SK-N-MC (cell line): Measurements from ENCODE around the gene ADAMTS6.

Source experiments
- DNase-seq: peaks from one replicate; pipeline ENCODE4 v3.0.0-alpha.2; 2011; ENCODE audit warnings: low read depth, low spot score
- H3K27ac ChIP-seq: fragments of 200-600 bp; sonication (generic); 2 replicates; pipeline ENCODE4 v1.5.1; 2016; ENCODE audit warnings: mixed run types
- H3K36me3 ChIP-seq: fragments of 200-600 bp; sonication (generic); 2 replicates; pipeline ENCODE4 v1.6.1; 2017; ENCODE audit warnings: antibody characterized with exemption, low read length, mixed read lengths; ENCODE audit not compliant: insufficient read depth
- H3K4me3 ChIP-seq: fragments of 200-600 bp; sonication (generic); 2 replicates; pipeline ENCODE4 v1.5.1; 2016
- H3K9ac ChIP-seq: fragments of 200-600 bp; sonication (generic); 2 replicates; pipeline ENCODE4 v1.8.0; 2017; ENCODE audit warnings: mixed run types, mixed read lengths; ENCODE audit not compliant: insufficient read length
- H3K9me3 ChIP-seq: fragments of 200-600 bp; sonication (generic); 2 replicates; pipeline ENCODE4 v1.6.1; 2017; ENCODE audit warnings: low read depth, mild to moderate bottlenecking, antibody characterized with exemption, low read length, moderate library complexity, mixed read lengths
- EZH2 ChIP-seq: fragments of 200-600 bp; sonication (generic); IDR thresholded peaks from one replicate; pipeline ENCODE4 v1.6.1; 2017; ENCODE audit warnings: antibody characterized with exemption
- FOXP2 ChIP-seq: optimal IDR thresholded peaks from 2 replicates; pipeline ENCODE3; 2011; ENCODE audit warnings: mild to moderate bottlenecking, moderate library complexity; ENCODE audit not compliant: insufficient read depth; ENCODE audit errors: extremely low read length, control extremely low read depth
- POLR2AphosphoS5 ChIP-seq: IDR thresholded peaks from 2 replicates; pipeline ENCODE4 v1.6.1; 2012; ENCODE audit warnings: mild to moderate bottlenecking, low read depth, low read length, borderline replicate concordance

ADAMTS6 gene

DNA sequence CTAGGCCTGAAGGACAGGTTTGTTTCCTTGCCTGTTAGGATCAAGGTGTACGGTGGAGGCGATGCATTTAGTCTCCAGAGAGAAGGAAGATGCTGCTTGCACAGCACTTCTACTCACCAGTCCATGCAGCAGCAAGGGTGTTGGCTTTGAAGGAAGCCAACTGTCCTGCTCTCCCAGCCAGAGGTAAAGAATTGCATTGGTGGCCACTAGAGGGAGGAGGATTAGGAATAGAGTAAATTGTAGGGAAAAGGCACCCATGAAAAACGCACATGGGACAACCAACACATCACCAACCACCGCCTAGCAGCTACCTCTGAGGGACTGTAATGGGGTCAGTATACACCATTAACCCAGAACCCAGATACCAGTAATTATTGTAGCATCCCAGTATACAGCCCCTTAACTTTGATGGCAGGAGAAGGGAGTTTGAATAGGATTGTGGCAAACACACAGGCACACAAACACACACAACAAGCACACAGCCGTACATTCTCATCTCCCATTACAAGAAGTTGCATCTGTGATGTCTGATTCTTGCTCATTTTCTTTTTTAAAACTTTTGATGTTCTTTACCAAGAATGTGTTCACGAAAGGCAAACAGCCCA, 267.7 kb downstream of the ADAMTS6 start:
- no peak for TF ChIP-seq POLR2AphosphoS5
- TF ChIP-seq FOXP2, result no peak
- no peak for TF ChIP-seq EZH2
- Histone ChIP-seq H3K9me3 (no peaks in the 10 kb centered on the region), H3K27ac (no peak overlapping the region), H3K36me3 (no peaks in the 10 kb centered on the region), H3K9ac (no peak overlapping the region), H3K4me3 (no peak overlapping the region)
- DNase-seq, result no peak

GRCh38 chr5:65209341-65209740, 272.4 kb downstream of the ADAMTS6 start:
- DNase-seq, result no peak
- Histone ChIP-seq H3K27ac (no peak overlapping the region), H3K36me3 (no peaks in the 10 kb centered on the region), H3K4me3 (no peak overlapping the region), H3K9me3 (no peaks in the 10 kb centered on the region), H3K9ac (no peak overlapping the region)
- TF ChIP-seq FOXP2, result no peak
- TF ChIP-seq POLR2AphosphoS5, result no peak
- TF ChIP-seq EZH2, result no peak

GRCh38 chr5:65204966-65205365, 276.8 kb downstream of the ADAMTS6 start:
- TF ChIP-seq EZH2 (no peak), POLR2AphosphoS5 (no peak)
- Histone ChIP-seq H3K9ac (no peak overlapping the region), H3K36me3 (no peaks in the 10 kb centered on the region), H3K4me3 (no peak overlapping the region), H3K9me3 (no peaks in the 10 kb centered on the region), H3K27ac (no peak overlapping the region)
- no peak for DNase-seq

DNA sequence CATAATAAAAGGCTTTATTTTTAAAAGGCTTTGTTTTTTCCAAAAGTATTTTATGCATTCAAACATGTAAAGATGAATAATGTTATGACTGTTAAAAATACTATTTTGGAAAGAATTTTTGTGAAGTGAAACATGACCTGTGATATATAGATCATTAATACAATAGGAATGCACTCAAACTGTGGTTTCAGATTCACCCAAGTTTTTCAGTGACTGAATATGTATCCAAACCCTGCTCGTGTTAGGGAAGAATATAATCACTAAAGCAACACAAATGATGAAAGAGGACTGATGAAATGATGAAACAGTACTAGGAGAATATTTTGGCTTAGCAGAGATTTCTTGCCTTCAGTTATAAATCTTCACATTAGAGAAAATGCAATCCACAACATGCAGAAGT, 278.0 kb downstream of the ADAMTS6 start:
- H3K9ac ChIP-seq, result no peak overlapping the region
- no peaks in the 10 kb centered on the region for H3K9me3 ChIP-seq
- TF ChIP-seq FOXP2 (no peak), POLR2AphosphoS5 (no peak), EZH2 (no peak)
- no peak overlapping the region for H3K27ac ChIP-seq
- no peak for DNase-seq
- H3K4me3 ChIP-seq, result no peak overlapping the region
- no peaks in the 10 kb centered on the region for H3K36me3 ChIP-seq

GRCh38 chr5:65199993-65200675, 281.6 kb downstream of the ADAMTS6 start:
- no peaks in the 10 kb centered on the region for H3K9me3 ChIP-seq
- no peak overlapping the region for H3K9ac ChIP-seq
- DNase-seq, result no peak
- H3K4me3 ChIP-seq, result no peak overlapping the region
- TF ChIP-seq FOXP2, result no peak
- no peak for TF ChIP-seq EZH2
- TF ChIP-seq POLR2AphosphoS5, result no peak
- H3K36me3 ChIP-seq, result no peaks in the 10 kb centered on the region
- H3K27ac ChIP-seq, result no peak overlapping the region

GRCh38 chr5:65198456-65199120, 283.1 kb downstream of the ADAMTS6 start:
- Histone ChIP-seq H3K36me3 (no peaks in the 10 kb centered on the region), H3K4me3 (no peak overlapping the region), H3K27ac (no peak overlapping the region), H3K9ac (no peak overlapping the region), H3K9me3 (no peaks in the 10 kb centered on the region)
- no peak for DNase-seq
- no peak for TF ChIP-seq EZH2
- no peak for TF ChIP-seq POLR2AphosphoS5
- no peak for TF ChIP-seq FOXP2

DNA sequence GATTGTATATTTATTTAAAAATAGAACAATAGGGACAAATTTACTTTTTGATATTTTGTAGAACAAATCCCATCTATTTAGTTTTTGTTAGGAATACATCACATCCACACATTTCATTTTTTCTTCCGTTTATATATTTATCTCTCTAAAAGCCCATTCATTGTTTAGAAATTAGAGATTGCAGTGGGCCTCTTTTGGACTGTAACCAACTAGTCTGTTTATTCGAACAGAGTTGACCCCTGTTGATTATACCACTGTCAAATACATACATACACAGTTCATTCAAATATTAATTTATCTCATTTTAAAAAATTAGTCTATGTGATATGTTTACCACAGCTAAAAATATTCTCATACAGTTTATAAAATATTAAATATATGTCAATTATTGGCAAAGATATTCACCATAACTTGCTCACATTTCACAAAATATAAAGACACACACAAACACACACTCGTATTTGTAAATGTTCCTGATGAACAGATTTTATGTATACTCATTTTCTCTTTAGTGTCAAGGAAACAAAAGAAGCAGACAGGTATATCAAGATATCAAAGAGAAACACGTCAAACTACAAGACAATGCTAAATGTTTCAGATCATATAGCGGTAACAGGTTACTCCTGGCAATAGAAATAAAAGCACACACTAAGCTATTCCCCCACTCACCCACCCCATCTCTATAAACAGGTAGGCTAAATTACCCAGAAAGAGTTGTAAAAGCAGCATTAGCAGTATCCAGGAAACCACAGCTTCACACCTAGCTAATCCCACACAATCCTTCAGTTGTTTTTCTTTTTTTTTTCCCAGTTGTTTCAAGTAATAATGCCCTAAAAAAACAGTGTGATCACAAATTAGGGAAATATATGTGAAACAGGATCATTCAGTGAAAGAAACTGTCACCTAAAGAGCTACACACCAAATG, 283.9 kb downstream of the ADAMTS6 start:
- Histone ChIP-seq H3K27ac (no peak overlapping the region), H3K36me3 (no peaks in the 10 kb centered on the region), H3K9ac (no peak overlapping the region), H3K9me3 (no peaks in the 10 kb centered on the region), H3K4me3 (no peak overlapping the region)
- DNase-seq, result no peak
- TF ChIP-seq FOXP2 (no peak), EZH2 (no peak), POLR2AphosphoS5 (no peak)

DNA sequence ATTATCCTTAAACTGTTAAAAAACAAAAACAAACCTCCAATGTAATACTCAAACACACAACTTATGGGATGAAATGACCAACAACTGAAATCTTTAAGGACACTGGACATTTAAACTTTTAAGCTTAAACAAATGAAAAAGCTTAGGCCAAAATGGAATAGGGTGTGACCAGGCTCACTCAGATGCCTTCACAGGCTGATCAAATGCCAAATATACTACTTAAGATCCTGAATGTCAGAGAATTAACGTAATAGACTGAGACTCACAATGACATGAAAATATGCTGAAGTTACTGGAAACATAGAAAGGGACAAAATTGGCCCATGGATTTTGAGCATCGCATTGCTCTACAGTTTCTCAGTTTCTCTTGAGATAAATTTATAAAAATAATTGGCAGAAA, 286.8 kb downstream of the ADAMTS6 start:
- Histone ChIP-seq H3K36me3 (no peaks in the 10 kb centered on the region), H3K9ac (no peak overlapping the region), H3K9me3 (no peaks in the 10 kb centered on the region), H3K27ac (no peak overlapping the region), H3K4me3 (no peak overlapping the region)
- DNase-seq, result no peak
- TF ChIP-seq EZH2, result no peak
- no peak for TF ChIP-seq FOXP2
- no peak for TF ChIP-seq POLR2AphosphoS5
